GM19238 (cell line): ENCODE measurements around the gene PEMT.

Source experiments
- DNase-seq: peaks from one replicate; pipeline ENCODE4 v3.0.0; 2011; ENCODE audit warnings: low spot score; ENCODE audit not compliant: insufficient read length

PEMT gene

DNA sequence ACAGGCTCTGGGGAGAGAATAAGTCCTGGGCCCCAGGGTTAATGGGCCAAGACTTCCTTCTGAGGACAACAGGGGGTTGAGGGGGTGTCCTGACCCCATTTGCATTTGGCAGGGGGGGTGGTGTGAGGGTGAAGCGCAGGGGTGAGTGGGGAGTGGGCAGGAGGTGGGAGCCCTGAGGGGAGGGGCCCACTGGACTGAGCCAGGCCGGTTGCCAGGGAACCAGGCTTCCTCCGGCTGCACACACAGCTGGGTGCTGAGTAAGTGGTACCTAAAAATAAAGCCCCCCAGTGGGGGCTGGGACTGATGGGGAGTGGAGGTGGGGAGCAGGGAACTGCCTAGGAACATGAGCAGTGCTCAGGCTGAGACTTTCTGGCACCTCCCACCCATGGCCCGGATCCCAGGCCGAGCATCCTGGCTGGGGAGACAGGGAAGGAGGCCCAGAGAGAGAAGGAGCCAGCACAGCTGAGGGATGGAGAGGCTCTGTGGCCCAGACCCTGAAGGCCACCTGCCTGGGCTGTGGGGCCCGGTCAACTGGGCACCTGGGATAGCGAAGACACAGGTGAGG is 87.9 kb downstream of the PEMT start:
- DNase-seq, result no peak

DNA sequence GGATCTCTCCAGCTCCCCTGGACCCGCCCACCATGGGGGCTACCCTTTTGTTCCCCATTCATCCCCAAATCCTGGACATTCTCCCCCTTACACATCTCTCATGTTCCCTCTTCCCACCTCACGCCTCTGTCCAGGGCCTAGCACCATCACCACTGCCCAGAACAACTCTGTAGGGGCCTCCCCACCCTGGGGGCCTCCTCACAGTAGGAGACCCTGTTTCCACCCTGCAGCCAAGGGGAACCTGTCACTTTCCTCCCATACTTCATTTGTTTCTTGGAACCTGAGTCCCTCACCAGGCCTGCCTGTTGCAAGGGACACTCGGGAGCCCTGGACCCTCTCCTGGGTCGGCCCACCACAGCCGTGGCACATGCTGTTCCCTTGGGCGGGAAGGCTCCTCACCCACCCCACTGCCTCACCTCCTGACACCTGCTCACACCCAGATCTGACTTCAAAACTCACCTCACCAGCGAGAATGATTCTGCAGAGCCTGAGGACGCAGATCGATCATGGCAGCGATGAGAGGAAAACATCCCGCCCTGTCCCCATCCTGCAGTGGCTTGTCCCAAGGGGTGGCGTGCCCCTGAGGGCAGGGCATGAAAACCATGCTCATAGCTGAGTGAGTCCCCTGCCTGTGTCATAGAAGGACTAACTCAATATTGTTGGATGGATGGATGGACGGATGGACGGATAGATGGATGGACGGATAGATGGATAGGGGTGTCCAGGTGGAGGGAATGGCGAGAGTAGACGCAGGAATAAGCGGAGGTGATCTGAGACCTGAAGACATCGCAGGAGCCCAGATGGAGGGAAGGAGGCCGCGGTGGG is 88.6 kb downstream of the PEMT start:
- DNase-seq, result no peak

DNA sequence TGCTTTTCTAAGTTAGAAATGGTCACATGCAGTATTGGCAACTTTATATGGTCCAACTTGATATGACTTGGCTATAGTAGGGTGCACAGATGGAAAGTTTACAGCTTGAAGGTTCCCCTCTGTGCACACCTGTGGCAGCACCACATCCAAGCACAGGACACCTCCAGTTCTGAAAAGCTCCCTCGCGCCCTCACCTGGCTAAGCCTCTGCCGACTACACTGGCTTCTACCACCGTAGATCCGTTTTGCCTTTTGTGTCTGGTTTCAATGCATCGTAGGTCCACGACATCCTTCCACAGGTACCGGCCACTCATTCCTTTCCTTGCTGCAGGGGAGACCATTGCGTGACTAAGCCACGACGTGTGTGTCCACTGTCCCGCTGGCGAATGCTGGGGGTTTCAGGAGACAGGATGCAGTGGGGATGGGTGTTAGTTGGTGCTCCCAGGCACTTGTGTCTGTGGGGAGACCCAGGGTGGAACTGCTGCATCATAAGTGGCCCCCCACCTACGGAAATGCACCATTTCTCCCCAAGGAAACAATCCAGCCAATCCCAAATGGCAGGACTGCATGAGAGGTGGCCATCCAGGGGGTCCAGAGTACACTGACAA is 90.4 kb downstream of the PEMT start:
- DNase-seq, result no peak

DNA sequence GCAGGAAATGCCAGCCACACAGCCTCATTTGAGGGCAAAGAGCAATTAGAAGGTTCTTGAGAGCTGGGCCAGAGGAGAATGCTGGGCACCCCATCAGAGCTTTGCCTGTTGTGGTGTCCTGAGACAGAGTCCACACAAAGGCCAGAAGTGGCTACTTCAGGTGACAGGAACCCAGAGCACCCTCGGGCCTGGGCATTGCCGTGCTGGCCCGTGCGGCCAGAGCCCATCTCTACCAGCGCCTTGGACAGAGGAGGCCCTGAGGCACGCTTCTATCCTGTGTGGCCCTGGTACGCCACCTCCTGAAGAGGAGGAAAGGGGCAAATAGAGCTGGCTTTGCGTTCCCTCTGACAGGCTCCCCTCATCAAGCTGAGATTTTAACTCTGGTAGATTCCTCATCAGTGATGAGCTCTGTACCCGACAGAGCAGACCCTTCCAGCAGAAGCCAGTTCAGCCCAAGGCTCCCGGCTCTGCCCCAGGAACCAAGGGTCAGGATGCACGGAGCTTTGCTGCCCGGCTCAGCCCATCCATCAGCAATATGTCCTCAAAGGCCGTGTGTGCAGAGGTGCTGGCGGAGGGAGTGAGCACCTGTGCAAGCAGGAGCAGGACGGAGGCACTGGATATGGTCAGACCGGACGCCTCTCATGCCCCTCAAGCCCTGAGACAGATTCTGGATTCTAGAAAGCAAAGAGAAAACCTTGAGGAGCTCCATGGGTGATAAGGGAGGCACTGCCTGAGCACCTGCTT is 91.9 kb downstream of the PEMT start:
- no peak for DNase-seq

DNA sequence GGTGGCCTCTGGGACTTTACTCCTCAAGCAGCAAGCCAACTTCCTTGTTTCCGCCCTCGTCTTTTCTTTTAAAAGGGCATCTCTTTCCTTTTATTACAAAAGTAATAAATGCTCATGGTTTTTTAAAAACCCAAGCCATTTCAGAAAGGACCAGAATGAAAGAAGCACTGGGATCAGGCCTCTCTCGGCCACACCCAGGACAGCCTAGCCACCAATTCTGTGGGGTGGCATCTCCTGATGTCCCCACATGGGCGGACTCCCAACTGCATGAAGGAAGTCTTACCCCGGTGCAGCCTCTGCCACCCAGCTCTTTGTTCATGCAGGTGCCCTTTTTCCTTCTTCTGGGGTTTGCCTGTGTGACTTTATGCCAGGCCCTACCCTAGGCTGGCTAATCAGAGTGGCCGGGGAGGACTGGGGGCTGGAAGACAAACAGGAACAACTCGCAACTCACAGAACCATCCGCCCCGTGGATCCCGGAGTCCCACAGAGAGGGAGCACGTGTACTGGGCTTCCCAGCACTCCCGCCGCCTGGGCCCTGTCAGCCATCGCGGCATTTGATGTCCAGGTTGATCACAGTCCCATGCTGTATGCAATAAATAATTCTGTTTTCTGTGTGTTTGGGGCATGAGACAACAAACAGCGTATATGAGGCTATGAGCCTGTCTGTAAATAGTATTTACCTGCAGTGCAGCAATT is 92.8 kb downstream of the PEMT start:
- no peak for DNase-seq

DNA sequence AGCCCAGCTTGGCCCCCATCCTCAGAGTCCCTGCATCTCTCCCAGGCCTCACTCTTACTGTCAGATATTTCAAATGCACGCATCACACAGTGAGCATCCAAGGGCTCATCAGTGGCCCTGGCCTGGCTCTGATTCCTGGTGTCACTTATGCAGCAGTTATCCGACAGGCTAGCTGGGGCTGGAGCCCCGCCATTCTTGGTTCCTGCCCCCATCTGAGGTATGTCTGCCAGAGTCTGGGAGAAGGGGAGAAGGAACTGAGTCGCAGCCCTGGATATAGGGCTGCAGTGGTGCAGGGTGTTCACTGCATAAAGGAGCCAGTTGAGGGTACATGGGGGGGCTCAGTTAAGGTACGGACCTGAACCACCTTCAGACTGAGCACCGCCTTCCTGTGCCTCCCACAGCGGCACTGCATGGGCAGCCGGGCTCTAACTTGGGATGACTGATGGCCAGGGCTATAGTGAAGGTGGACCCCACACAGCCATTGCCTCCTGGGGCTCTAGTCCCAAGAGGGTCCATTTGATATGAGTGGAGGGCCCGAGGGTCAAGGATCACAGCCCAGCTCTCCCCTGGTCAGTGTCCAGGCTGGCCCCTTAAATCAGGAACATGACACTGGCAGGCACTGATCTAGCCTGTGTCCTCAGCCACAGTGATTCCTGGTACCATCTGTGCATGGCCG is 93.5 kb downstream of the PEMT start:
- no peak for DNase-seq

DNA sequence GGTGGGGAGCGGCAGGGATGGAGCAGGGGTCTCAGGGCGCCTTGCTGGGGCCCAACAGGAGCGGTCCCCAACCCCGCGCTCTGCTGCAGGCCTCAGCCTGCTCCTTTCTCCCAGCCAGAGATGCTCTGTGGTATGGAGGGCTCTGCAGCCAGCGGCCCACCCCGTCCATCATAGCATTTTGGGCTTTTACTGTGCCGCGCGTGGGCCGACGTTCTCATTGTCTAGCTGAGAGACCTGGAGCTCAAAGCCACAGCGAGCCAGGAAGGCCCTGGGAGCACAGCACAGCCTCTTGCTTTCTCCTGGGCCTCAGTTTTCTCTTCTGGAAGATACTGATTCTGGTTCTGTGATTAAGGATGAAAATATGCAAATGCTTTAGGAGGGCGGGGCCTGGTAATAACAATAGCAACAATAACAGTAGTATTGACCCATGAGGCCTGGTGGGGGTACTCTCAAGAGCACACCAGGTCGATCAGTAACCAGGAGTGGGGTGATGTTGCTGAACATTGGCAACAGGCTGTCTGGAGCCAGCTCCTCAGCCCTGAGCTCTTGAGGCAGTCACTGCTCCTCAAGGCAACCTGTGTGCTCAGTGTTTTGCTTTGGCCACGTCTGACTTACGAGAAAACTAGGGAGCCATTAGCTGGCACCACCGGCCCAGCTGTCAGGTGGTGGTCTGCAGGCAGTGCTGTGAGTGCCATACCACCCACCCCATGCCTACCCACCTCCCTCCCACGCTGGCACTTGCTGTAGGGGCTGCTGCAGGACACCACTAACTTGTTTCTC is 94.3 kb downstream of the PEMT start:
- DNase-seq, result no peak

DNA sequence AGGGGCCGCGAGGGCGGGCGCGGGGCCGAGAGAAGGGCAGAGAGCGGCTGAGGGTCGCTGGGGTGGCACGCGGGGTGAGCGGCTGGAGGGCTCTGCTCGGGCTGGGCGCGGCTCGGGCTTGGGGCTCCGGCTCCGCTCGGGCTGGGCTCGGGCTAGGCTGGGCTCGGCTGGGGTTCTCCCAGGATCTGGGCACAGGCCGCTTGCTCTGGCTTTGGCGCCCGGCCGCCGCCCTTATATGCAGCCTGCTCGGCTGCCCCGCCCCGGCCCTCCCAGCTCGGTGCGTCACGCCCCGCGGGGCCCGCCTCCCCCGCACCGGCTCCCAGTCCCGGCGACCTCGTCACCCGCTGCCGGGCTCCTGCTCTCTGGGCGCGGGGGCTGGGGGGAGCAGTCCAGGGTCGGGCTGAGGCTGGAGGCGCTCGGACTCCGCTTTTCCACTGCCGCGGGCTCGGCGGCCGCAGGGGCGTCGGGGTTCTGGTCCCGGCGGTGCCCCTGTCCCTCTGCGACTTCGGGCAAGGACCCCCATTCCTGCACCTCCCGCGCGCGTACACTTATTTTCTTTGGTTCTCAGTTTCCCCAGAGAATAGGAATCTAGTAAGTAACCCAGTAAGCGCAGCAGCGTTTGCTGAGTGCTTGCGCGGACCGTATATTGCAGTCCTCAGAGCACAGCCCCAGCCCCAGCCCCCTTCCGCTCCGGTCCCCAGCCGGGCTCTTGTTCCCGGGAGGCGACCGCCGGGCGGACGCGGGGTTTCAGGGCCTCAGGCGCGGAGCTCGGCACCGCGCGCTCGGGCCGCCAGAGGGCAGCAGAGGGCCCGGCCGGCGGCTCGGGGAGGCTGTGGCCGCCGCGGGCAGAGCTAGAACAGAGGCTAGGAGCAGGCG is 95.1 kb downstream of the PEMT start, which contains the start of gene RASD1:
TSS of gene RASD1 (minus strand) at position 207 of the 876 bp plus-strand sequence. CDS start 214 bp downstream, outside the sequence.
- peak; percentile 95 for DNase-seq

DNA sequence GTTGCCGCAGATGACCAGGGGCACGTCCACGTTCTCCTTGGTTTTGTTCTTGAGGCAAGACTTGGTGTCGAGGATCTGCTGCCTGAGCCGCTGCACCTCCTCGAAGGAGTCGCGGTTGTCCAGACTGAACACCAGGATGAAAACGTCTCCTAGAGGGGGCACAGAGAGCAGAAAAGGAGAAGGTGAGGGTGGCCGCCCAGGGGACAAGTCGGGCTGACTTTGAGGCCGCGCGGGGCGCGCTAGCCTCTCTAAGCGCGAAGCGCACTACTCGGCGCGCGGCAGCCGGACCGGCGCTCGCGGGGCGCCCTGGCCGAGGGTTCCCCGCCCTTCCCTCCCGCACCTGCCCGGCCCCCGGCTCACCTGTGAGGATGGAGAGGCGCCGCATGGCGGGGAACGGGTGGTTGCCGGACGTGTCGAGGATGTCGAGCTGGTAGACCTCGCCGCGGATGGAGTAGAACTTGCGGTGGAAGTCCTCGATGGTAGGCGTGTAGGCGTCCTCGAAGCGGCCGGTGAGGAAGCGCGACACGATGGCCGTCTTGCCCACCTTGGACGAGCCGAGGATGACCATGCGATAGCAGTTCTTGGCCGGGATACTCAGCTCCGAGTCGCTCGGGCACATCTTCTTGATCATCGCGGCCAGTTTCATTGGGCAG is 95.8 kb downstream of the PEMT start:
- DNase-seq, result no peak

DNA sequence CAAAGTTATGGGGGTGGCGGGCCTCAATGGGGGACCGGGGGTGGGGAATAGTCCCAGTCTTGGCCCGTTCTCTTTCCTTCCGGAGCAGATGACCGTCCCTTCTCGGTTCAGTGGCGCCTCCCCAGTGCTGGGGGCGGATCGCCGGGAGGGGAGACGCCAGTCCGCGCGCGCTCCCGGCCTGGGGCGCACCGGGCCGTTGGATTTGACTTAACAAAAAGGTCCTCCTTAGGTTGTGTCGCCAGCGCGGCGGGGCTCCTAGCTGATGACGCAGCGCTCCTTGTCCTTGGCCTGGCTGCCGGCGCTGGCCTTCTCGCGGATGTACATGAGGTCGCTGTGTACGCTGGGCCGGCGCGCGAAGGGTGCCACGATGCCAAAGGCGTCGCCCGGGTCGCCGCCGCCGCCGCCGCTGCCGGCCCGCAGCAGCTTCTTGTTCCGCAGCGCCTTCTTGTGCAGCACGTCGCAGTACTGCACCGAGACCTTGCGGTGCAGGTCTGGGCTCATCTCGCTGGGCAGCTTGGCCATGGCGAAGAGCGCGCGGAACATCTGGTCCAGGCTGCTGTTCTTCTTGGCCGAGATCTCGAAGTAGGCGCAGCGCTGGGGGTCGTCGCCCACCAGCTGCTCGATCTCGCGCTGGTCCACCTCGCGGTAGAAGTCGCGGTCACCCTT is 96.5 kb downstream of the PEMT start:
- DNase-seq, result no peak

DNA sequence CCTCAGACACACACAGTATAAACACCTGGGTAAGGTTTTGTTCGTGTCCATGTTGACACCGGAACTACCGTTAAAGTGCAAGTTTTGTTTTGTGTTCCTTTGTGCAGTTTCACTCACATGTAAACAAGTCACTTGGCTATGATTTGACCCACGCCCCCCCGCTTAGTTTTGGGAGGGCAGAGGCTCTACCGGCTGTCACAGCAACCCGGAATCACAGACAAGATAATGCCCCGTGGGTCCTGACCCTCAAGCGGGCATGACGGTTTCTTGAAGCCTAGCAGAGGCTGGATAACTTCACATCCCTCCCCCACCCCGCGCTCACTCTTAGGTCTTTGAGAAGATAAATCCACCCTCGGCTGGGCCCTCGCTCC is 97.0 kb downstream of the PEMT start:
- DNase-seq, result no peak

DNA sequence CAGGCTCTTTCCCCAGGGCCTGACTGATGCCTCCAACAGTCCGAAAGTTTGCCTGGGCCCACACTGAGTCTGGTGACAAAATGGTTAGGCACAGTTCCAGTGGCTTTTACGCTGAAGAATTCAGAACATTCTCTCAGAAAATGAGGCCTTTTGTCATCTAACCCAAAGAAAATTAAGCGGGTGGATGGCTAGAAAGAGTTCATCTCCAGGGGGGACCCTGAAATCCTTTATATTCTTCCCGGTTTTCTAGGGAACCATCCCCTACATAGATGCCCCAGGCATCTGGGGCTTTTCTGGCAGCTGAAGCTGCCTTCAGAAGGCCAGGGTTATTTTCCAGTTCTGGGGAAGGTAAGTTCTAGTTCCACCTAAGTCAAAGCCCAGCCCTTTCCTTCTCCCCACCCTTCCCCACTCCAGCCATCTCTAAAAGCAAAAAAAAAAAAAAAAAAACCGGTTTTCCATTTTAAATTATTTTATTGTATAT is 97.5 kb downstream of the PEMT start:
- DNase-seq, result no peak

DNA sequence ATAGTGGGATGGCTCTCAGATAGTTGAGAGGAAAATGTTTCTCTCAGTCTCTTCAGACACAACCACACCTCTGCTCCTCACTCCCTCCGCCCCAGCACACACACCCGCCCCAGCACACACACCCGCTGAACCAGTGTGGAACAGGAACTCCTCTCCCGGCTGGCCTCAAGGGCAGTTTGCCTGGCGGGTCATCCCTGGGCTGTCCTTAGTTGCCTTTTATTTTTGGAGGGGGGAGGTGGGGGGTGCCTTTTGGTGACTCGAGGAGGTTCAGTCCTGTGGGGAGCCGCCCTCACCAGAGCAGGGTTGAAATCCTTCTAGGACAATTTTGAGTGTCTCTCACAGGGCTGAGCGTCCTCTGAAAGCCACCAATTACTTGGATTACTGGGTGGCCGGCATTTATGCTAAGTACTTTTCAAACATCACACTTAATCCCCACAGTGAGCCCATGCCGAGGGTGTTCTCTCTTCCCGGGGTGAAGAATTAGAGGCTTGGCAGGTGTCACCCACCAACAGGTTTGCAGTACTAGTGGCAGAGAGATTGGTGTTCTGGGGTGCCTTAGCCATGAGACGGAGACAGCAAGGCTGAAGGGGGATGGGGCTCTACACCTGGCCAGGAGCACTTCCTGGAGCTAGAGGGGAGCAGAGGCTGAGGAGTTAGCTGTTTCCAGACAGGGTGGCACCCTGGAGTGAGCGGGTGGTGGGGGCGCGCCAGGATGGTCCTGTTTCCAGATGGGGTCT is 98.1 kb downstream of the PEMT start:
- no peak for DNase-seq

DNA sequence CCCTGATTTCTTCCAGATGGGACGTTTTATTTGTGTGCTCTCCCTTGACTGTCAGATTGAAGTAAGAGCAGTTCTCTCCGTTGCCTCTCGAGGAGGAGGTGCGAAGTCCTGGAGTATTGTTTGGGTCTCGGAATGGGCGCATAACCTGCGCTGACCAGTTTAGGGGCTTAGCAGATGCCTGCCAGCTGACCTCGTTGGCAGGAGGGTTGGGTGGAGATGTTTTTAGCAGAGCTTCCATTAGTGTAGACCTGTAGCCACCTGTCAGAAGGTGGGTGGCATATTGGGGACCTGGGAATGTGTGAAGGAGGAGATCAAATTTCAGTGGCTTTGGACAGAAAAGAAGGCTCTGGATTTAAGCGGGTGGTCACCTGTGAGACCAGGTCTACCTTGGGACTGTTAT is 98.9 kb downstream of the PEMT start:
- no peak for DNase-seq

DNA sequence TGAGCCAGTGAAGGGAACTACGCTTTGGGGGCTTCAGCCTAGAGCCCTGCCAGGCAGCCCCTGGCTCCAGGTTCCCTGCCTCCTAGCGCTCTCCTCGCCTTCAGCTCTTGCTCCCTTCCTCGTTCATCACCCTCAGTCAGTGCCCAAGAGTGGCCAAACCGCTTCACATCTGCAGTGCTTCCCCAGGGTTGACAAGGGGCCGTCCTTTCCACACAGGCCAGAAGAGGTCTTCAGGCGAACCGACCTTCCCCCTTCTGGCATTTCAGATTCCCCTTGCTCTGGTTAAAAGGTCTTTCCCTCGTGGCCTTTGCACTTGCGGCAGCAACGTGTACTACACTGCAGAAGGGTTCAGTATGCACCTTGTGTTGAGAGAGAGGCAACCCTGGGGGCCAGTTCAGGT is 99.4 kb downstream of the PEMT start:
- no peak for DNase-seq

DNA sequence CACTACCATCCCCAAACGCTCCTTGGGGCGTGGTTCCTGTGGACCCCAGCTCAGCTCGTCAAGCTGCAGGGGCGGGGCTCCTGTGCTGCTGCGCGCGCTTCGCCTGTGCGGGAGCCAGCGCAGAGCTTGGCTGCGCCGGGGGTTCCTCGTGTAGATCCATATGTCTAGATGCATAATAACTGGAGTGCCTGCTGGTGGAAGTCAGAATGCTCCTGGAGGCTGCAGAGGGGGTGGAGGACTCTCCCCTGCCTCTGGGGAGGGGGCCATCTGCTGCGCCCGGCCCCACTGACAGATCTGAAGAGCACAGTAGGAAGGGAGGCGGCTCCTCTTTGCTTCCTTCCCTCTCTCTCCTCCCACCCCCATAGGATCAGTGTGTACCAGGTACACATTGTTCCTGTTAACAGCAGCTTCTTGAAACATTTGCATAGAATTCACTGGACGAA is 99.9 kb downstream of the PEMT start:
- no peak for DNase-seq

DNA sequence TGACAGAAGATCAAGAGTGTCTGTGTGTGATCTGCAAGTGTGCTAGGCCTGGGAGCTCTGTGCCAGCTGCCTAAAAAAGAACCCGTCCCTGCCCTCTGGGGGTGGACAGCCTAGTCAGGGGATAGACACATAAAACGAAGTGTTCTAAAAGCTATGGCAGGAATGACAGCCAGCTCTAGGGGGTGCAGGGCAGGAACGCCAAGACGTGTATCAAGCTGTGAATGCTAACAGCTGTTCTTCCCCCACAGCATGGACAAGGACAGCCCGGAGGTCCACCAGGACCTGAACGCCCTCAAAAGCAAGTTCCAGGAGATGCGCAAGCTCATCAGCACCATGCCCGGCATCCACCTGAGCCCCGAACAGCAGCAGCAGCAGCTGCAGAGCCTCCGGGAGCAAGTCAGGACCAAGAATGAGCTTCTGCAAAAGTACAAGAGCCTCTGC is 100.5 kb downstream of the PEMT start:
- no peak for DNase-seq
